Stimulated activated memory B cell treated with anti-CD40 and anti-IgM and Interleukin-4, amounts not matched to agents 10 μg/mL and 1 μg/mL and 100 μg/mL, for 72 hours (primary cell): Measurements from ENCODE around the gene NREP.
A peak's percentile ranks its signal among the peaks of the same experiment; 100 is the strongest.

Experiments used
- ATAC-seq: fragments of 150-1000 bp; cut with Tn5 transposase; 2 replicates; pipeline ENCODE4 v1.10.0; 2021
- H3K27ac Mint-ChIP-seq: one replicate; pipeline ENCODE4 v1.8.0; 2022; ENCODE audit warnings: mild to moderate bottlenecking, mixed read lengths
- H3K27me3 Mint-ChIP-seq: one replicate; pipeline ENCODE4 v1.8.0; 2022; ENCODE audit warnings: mixed read lengths
- H3K36me3 Mint-ChIP-seq: one replicate; pipeline ENCODE4 v1.8.0; 2022; ENCODE audit warnings: mixed read lengths
- H3K4me1 Mint-ChIP-seq: one replicate; pipeline ENCODE4 v1.8.0; 2022; ENCODE audit warnings: mixed read lengths
- H3K4me3 Mint-ChIP-seq: one replicate; pipeline ENCODE4 v1.8.0; 2022; ENCODE audit warnings: mild to moderate bottlenecking, moderate library complexity, mixed read lengths
- H3K9me3 Mint-ChIP-seq: one replicate; pipeline ENCODE4 v1.8.0; 2022; ENCODE audit warnings: mixed read lengths

Gene NREP

DNA sequence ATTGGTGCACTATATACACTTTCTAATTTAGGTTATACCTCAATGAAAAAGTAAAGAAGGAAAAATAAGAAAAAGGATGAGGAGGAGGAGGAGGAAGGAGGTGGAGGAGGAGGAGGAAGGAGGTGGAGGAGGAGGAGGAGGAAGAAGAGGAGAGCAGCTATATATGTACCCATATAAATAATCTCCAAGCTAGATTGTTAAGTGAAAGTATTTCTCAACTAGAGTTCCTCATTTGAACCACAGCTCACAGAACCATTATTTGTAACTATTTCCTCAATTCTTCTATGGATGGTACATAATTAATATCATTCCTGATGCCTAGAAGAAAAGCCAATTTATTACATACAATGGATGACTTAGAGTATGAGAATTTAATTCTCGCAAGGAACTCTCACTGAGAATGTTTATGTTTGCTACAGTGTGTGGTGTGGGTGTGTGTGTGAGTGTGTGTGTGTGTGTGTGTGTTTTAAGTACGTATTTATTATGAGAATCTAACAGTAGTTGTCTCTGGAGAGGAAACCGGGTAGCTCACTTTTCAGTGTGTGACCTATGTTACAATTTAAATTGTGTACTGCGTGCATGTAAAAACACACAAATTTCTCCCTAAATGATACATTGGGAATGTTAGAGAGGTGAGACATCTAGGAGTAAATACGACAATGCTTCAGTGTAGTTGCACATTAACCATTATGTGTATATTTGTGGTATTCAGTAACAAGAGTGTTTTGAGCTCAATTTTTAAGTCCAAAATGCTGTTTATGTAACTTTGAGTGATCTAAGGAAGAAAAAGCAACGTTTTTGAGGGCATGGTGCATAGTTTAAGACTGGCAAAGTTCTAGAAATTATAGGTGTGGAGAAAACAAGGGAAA lies 20.2 kb upstream of the NREP start:
- Mint-ChIP-seq H3K27ac (no peak overlapping the region), H3K27me3 (peaks cover 11% of the 10 kb centered on the region), H3K4me1 (no peaks in the 10 kb centered on the region), H3K36me3 (no peaks in the 10 kb centered on the region), H3K9me3 (no peaks in the 10 kb centered on the region), H3K4me3 (no peak overlapping the region)
- no peak for ATAC-seq

DNA sequence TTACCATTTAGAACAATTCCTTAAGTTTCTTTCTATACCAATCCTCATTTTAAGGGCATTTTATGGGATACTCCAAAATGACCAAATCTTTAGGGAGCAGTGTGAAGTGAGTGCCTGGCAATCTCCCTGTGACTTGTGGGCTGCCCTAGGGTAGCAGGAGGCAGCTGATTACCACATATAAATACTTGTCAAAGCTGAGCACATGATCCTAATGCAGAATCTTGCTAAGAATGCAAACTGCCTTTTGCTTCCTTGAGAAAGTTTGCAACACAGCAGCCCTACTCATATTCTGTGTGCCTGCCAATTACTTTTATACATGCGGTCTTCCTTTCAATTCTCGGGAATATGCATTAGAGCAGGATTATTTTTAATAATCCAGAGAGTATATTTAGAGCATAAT lies 18.2 kb upstream of the NREP start:
- H3K27me3 Mint-ChIP-seq, result peaks cover 5% of the 10 kb centered on the region
- H3K4me1 Mint-ChIP-seq, result no peaks in the 10 kb centered on the region
- no peaks in the 10 kb centered on the region for H3K9me3 Mint-ChIP-seq
- H3K27ac Mint-ChIP-seq, result no peak overlapping the region
- ATAC-seq, result no peak
- H3K36me3 Mint-ChIP-seq, result no peaks in the 10 kb centered on the region
- no peak overlapping the region for H3K4me3 Mint-ChIP-seq

DNA sequence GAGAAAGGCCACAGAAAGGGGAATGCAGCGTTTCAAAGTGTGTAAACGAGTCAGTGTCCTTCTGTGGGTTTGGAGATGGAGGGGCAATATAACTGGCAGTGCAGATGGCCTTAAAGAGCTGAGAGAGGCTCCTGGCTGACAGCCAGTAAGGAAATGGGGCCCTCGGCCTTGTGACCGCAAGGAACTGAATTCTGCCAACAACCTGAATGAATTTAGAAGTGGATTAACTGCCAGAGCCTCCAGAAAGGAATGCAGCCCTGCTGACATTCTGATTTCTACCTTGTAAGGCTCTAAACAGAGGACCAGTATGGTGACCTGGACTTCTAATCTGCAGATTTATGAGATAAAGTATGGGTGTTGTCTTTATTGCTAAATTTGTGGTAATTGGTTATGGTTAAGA lies 17.5 kb upstream of the NREP start:
- peaks cover 3% of the 10 kb centered on the region for H3K9me3 Mint-ChIP-seq
- H3K27me3 Mint-ChIP-seq, result peaks cover 5% of the 10 kb centered on the region
- no peak overlapping the region for H3K27ac Mint-ChIP-seq

DNA sequence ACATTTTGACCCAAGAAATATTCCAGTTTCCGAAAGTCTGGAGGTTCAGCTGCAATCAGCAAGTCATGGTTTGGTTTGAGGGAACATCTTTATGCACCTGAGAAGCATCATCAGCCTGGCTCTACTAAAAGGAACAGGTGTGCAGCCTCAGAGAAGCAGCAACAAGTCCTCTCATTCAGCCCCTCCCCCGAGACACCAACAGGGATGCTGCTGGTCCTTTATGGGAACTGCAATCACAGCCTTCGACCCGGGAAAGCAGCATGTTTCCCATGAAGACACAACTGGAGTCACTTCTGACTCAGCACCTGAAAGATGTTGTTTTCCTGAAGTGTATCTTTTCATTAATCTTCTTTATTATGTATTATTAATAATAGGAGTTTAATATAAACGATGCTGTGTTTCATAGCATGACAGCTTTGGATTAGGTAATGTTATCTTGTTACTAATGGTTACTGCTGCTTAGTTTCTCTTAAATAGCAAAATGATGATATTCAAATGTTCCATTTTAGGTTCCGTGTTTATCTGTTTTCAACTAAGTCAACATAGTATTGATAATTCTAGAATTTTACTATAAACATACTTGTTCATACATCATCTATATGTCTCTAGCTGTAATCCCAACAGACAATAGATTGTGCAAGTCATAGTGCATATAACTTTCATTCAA lies 15.6 kb upstream of the NREP start:
- Mint-ChIP-seq H3K4me3 (no peak overlapping the region), H3K9me3 (peaks cover 6% of the 10 kb centered on the region), H3K27ac (no peak overlapping the region), H3K36me3 (no peaks in the 10 kb centered on the region), H3K27me3 (peaks cover 24% of the 10 kb centered on the region), H3K4me1 (no peaks in the 10 kb centered on the region)
- ATAC-seq, result no peak

More for the DNA sequence above, 17.5 kb upstream of the NREP start:
- Mint-ChIP-seq H3K4me3 (no peak overlapping the region), H3K36me3 (no peaks in the 10 kb centered on the region), H3K4me1 (no peaks in the 10 kb centered on the region)
- ATAC-seq, result no peak

DNA sequence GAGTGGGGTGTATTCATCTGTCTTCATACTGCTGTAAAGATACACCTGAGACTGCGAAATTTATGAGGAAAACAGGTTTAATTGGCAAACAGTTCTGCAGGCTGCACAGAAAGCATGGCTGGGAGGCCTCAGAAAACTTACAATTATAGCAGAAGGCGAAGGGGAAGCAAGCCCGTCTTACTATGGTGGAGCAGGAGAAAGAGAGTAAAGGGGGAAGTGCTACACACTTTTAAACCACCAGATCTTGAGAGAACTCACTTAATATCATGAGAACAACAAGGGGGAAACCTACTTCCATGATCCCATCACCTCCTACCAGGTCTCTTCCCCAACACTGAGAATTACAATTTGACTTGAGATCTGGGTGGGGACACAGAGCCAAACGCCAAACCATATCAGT lies 12.5 kb upstream of the NREP start:
- Mint-ChIP-seq H3K4me1 (no peaks in the 10 kb centered on the region), H3K27ac (no peak overlapping the region), H3K9me3 (peaks cover 6% of the 10 kb centered on the region), H3K27me3 (peaks cover 29% of the 10 kb centered on the region), H3K36me3 (no peaks in the 10 kb centered on the region), H3K4me3 (no peak overlapping the region)
- no peak for ATAC-seq

DNA sequence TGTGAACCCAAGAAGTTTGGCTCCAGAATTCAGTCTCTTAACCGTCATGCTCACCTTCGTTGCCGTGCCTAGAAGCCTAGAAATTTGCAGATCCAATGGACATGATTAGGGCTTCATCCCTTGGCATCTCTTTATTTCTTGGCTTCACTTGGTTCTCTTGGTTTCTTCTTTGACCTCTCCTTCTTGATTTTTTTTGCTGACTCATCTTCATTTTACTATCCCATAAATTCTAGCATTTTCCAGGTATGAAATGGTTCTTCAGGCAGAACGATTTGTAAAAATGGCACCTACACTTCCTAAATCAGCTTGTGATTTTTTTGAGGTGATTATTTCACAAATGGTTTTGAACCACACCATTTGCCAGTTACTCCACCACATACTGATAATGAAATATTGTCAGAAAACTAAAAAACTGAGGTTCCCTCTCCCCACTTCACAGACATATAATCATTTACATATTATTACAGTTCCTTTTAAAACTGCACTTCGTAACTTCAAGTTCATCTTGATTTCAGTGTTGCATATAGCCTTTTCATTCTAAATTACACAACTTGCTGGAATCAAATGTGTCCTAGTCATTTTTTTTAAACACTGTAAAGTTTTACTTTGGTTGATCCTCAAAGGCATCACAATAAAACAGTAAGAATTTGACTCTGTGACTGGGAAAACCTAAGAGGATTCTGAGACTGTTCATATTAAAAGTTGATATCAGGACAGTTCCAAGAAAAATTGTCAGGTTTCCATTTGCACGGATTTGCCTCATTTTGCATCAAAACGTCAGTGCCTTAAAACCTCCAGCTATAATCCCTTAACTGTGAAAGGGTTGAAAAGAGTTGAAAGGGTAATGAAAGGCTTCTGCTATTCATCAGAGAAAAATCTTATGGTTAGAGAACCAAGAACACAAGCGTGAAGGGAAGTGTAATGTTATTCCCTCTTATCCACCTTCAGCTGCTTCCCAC lies 8.9 kb upstream of the NREP start:
- Mint-ChIP-seq H3K27me3 (peaks cover 38% of the 10 kb centered on the region), H3K9me3 (peaks cover 6% of the 10 kb centered on the region), H3K36me3 (no peaks in the 10 kb centered on the region), H3K4me1 (no peaks in the 10 kb centered on the region), H3K27ac (no peak overlapping the region), H3K4me3 (no peak overlapping the region)
- ATAC-seq, result no peak

DNA sequence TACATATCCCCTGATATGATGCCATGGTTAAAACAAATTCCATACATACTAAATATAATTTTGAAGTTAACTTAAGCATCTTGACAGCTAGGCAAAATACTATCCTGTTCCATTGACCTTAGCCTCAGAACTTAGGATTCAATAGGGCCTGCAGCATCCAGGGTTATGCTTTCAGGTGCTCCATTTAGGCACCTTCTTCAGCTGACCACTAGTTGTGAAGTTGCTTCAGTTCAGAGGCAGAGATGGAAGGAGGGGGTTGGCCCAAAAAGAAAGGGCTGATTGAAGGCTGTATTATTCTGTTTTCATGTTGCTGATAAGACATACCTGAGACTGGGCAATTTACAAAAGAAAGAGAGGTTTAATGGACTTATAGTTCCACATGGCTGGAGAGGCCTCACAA lies 7.0 kb upstream of the NREP start:
- Mint-ChIP-seq H3K27me3 (peaks cover 28% of the 10 kb centered on the region), H3K36me3 (no peaks in the 10 kb centered on the region), H3K4me1 (no peaks in the 10 kb centered on the region), H3K4me3 (no peak overlapping the region), H3K27ac (no peak overlapping the region), H3K9me3 (peaks cover 3% of the 10 kb centered on the region)
- no peak for ATAC-seq

DNA sequence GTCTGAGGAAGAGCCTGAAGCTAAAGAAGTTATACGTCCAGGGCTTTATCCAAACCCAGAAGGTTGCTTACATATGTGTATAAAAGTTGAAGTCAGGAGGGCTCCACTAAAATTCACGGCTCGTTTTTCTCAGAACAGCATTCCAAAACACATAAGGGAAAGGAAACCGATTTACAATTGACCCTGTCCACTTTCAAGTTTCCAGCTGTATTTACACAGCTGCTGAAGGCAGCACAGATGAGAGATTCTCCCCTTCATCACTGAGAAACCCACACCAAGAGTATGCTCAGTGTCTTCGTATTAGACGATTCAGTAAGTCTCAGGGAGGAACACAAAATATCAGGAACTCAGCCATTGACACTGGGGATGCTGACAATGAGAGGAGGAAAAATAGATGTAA lies 5.9 kb upstream of the NREP start:
- no peak for ATAC-seq
- no peaks in the 10 kb centered on the region for H3K36me3 Mint-ChIP-seq
- no peaks in the 10 kb centered on the region for H3K9me3 Mint-ChIP-seq

DNA sequence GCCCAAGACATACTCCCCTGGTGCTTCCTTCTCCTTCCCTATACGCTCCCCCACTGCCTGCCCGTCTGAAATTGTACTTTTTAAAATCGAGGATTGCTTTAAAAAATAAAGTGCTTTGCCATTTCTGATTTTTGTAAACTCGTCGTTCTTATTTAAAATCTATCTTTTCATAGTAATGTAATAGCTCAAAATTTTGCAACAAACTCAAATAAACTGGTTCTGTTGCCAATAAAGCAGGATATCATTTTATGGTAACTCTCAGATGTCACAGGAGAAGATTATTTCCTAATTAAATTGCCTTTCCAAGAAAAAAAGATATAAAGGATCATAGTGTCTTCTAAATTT lies 1.3 kb upstream of the NREP start:
- H3K4me1 Mint-ChIP-seq, result peaks cover 15% of the 10 kb centered on the region
- no peaks in the 10 kb centered on the region for H3K9me3 Mint-ChIP-seq
- peak overlapping the region; percentile 80 for H3K4me3 Mint-ChIP-seq
- H3K27me3 Mint-ChIP-seq, result peaks cover 9% of the 10 kb centered on the region
- H3K36me3 Mint-ChIP-seq, result no peaks in the 10 kb centered on the region
- H3K27ac Mint-ChIP-seq, result peak overlapping the region; percentile 74
- no peak for ATAC-seq

More for the DNA sequence above, 5.9 kb upstream of the NREP start:
- peaks cover 5% of the 10 kb centered on the region for H3K4me1 Mint-ChIP-seq
- H3K4me3 Mint-ChIP-seq, result no peak overlapping the region
- H3K27ac Mint-ChIP-seq, result no peak overlapping the region
- H3K27me3 Mint-ChIP-seq, result peaks cover 17% of the 10 kb centered on the region

DNA sequence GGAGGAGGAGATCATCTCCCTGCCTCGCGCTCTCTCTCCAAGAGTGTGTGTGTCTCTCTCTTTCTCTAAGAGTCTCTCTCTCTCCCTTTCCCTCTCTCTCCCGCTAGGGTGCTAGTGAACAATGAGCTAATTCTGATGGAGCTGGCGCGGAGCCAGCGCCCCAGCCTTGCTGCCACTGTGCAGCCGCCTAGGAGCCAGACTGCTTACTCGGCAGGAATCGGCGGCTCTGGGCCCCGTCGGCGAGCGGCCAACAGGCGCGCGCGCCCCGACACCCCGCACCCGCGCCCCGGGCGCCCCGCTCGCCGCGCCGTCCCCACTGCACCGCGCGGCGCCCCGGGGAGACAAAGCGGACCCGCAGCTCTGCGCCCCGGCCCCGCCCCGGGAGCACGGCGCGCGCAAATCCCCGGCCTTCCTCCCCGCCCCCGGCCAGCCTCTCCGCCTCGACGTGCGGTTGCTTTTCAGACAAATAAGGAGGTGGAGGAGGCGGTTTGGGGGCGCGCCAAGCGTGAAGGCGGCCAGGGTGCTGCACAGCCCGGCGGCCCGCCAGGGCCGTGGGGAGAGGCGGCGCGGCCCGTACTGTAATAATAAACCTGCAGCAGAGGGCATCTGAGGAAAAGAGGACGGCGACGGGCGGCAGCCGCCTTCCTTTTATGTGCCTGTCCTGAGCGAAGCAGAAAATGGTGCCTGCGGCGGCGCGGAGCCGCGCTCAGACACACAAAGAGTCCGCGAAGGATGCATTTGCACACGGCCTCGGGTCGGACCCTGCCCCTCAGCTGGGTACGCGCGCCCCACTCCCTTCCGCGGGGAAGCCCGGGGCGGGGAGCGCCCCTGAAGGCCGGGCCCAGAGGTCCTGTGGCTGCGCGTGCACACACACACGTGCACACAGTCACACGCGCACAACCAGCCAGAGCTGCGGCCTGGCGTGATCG lies 625 bp upstream of the NREP start:
- H3K27ac Mint-ChIP-seq, result peak overlapping the region; percentile 74
- ATAC-seq, result peak; percentile 86
- H3K9me3 Mint-ChIP-seq, result no peaks in the 10 kb centered on the region
- no peaks in the 10 kb centered on the region for H3K36me3 Mint-ChIP-seq
- H3K4me1 Mint-ChIP-seq, result peaks cover 15% of the 10 kb centered on the region
- peaks cover 9% of the 10 kb centered on the region for H3K27me3 Mint-ChIP-seq
- H3K4me3 Mint-ChIP-seq, result peak overlapping the region; percentile 80

DNA sequence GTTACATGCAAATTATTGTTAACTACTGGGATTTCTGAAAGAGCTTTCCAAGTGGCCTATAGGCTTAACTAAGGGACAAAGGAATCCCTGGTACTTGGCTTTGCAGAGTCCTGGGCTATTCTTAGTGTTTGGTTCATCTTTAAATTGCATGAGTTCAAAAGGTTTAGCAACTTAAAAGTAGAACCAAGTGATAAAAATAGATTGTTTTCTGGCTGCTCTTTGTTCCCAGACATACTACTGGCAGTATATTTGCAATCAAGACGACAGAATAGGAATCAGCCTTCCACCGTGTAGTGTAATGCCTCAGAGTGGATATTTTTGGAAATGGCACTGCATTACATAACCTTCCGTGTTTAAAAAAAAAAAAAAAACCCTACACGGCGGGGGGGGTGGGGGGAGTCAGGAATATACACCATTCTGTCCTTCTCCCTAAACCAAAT lies 1.0 kb downstream of the NREP start:
- Mint-ChIP-seq H3K27ac (no peak overlapping the region), H3K27me3 (no peaks in the 10 kb centered on the region), H3K4me1 (peaks cover 15% of the 10 kb centered on the region), H3K9me3 (no peaks in the 10 kb centered on the region), H3K36me3 (no peaks in the 10 kb centered on the region), H3K4me3 (no peak overlapping the region)
- ATAC-seq, result no peak

DNA sequence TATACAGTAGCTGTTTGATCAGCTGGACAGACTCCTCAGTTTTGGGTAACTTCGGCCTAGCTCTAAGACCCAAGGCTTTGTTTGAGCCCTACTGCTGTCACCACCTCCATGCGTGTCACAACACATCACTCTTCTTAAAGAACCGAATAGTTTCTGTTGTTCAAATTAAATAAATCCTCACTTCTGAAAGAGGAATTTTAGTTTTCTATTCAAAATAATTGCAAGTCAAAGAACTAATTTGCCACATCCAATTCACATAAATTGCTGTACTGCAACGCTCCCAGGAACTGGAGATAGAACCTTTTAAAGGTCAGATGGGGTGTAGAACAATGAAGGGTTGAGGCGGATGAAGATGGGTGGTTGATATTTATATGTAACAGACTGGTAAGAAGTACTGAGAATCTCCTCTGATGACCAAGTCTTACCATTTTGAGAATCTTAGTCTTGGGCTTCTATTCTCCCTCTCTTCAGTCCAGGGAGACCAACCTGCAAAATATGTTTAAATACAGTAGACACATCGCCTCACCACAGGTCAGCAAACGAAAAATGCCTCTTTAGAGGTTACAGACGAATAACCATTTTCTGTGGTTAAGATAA lies 1.6 kb downstream of the NREP start:
- H3K4me1 Mint-ChIP-seq, result peaks cover 15% of the 10 kb centered on the region
- H3K9me3 Mint-ChIP-seq, result no peaks in the 10 kb centered on the region
- no peak for ATAC-seq
- H3K36me3 Mint-ChIP-seq, result no peaks in the 10 kb centered on the region
- no peak overlapping the region for H3K4me3 Mint-ChIP-seq
- no peak overlapping the region for H3K27ac Mint-ChIP-seq
- H3K27me3 Mint-ChIP-seq, result no peaks in the 10 kb centered on the region

DNA sequence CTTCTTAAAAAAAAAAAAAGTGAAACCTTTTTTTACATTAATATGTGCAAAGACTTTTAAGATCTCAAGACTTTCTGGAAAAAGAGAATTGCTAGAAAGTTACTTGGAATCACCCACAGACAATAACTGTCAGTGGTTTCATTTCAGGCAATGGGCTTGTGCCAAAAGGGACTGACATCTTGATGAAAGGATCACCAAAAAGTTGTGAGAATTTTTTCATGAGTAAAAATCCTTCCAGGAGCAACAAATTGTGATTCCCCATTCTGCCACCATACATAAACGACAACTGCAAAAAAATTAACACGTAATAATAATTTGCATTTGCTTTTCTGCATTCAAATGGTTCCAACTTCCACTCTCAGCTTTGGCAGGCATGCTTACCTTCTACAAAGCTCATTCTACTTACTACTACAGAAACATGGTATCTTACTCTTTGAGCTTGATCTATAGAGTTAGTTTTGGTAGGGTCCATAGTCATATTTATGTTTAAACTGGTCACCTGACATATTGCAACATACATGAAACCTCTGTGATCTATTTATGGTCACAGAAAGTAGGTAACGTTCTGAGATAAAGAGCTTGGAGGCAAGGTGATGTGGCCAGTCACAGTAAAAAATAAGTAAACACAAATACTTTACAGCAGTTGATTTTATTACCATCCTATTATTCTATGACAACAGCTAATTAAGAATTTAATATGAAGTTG lies 3.0 kb downstream of the NREP start:
- Mint-ChIP-seq H3K36me3 (no peaks in the 10 kb centered on the region), H3K4me1 (peaks cover 15% of the 10 kb centered on the region), H3K4me3 (no peak overlapping the region), H3K9me3 (no peaks in the 10 kb centered on the region), H3K27ac (no peak overlapping the region), H3K27me3 (no peaks in the 10 kb centered on the region)
- no peak for ATAC-seq
